HepG2 (cell line): ENCODE measurements around the gene ADI1. TPM values are rescaled to one million over a fixed set of nuclear protein-coding genes. Genes with fewer than 3 reads are reported as not detected.
"Not testable (repeated sequence)": the region's sequence is repeated elsewhere in the genome, so short reads cannot be mapped to it uniquely, and the experiment has no call there.

Source experiments
- ATAC-seq: fragments of 200-7000 bp; cut with Tn5 transposase; 3 replicates; pipeline ENCODE4 v1.9.1; 2020; ENCODE audit warnings: mild to moderate bottlenecking, moderate library complexity
- BruUV-seq: library from RNA; stranded (reverse); fragments of 400-500 nt; replicated peaks from 2 replicates; lab custom pipeline; 2021; lab: Mats Ljungman, UMichigan
- CTCF ChIA-PET: fragments of 300-600 bp; formaldehyde crosslinking; extraction: SDS; loops from one replicate; lab custom pipeline; 2021; ENCODE audit warnings: low total read pairs, inconsistent platforms, low intra/inter-chr PET ratio; lab: Yijun Ruan, JAX
- POLR2A ChIA-PET: fragments of 350-600 bp; sonication (Branson Sonifier 250); formaldehyde crosslinking; loops from one replicate; lab custom pipeline; 2020; ENCODE audit warnings: antibody characterized with exemption, inconsistent platforms; lab: Yijun Ruan, JAX
- DNase-seq: peaks from one replicate; pipeline ENCODE4 v3.0.0-alpha.2; 2015; ENCODE audit warnings: low spot score
- FAIRE-seq: peaks from 3 replicates; lab custom pipeline; 2011; peaks lifted over from hg19 to GRCh38; lab: Jason Lieb, UNC
- H2AFZ ChIP-seq: one replicate; pipeline ENCODE4 v1.6.1; 2011; ENCODE audit warnings: low read length, inconsistent platforms
- H3K27ac ChIP-seq: fragments of 300-600 bp; 3 replicates; pipeline ENCODE4 v1.8.0; 2011; ENCODE audit warnings: mixed run types, mild to moderate bottlenecking, mixed read lengths, low read length, inconsistent platforms; ENCODE audit not compliant: insufficient read depth; ENCODE audit errors: extremely low read length
- H3K27me3 ChIP-seq, 2 experiments: fragments of 200-600 bp in 1 of 2; 2 replicates in 1 of 2; 3 replicates in 1 of 2; pipeline versions ENCODE4 v1.6.0 to v1.8.0; 2011; ENCODE audit warnings: low read length in 2 of 2, mild to moderate bottlenecking in 2 of 2, moderate library complexity in 2 of 2, inconsistent platforms in 1 of 2; ENCODE audit not compliant: insufficient read depth in 2 of 2, control insufficient read depth in 1 of 2
- H3K36me3 ChIP-seq, 2 experiments: fragments of 200-600 bp in 1 of 2; replicated peaks in 1 of 2; 2 replicates in 1 of 2; 3 replicates in 1 of 2; pipeline versions ENCODE4 v1.5.1 to v1.8.0; 2011; ENCODE audit warnings: low read length in 2 of 2, inconsistent platforms in 1 of 2; ENCODE audit not compliant: insufficient read depth in 2 of 2, control insufficient read depth in 1 of 2
- H3K4me1 ChIP-seq: 2 replicates; pipeline ENCODE4 v1.5.1; 2012; ENCODE audit warnings: low read length, inconsistent platforms; ENCODE audit not compliant: insufficient read depth
- H3K4me2 ChIP-seq: 2 replicates; pipeline ENCODE4 v1.6.0; 2011; ENCODE audit warnings: low read depth, low read length, inconsistent platforms
- H3K4me3 ChIP-seq, 3 experiments: fragments of 200-600 bp in 1 of 3; sonication (generic), shearing (Covaris generic) in 1 of 3; replicated peaks in 1 of 3; 2 replicates each; pipeline ENCODE4 v1.5.1; 2011 to 2016; ENCODE audit warnings: low read length in 3 of 3, inconsistent platforms in 2 of 3, low read depth in 2 of 3, mild to moderate bottlenecking in 2 of 3, control low read depth in 1 of 3, mixed read lengths in 1 of 3; ENCODE audit not compliant: insufficient read depth in 1 of 3
- H3K79me2 ChIP-seq: one replicate; pipeline ENCODE4 v1.6.1; 2011; ENCODE audit warnings: low read length, inconsistent platforms; ENCODE audit not compliant: insufficient read depth
- H3K9ac ChIP-seq: 2 replicates; pipeline ENCODE4 v1.6.0; 2011; ENCODE audit warnings: mild to moderate bottlenecking, low read depth, low read length, inconsistent platforms; ENCODE audit not compliant: insufficient read depth
- H3K9me3 ChIP-seq: 2 replicates; pipeline ENCODE4 v1.5.1; 2012; ENCODE audit warnings: mild to moderate bottlenecking, low read length
- H4K20me1 ChIP-seq: 2 replicates; pipeline ENCODE4 v1.6.0; 2011; ENCODE audit warnings: inconsistent platforms, mild to moderate bottlenecking, low read length, moderate library complexity; ENCODE audit not compliant: insufficient read depth
- AGO2 ChIP-seq: fragments of 200-400 bp; formaldehyde crosslinking; optimal IDR thresholded peaks from 2 replicates; pipeline ENCODE3; 2017; ENCODE audit warnings: mild to moderate bottlenecking, low read depth, low read length, moderate library complexity
- IKZF4 ChIP-seq: sonication (generic); formaldehyde crosslinking; IDR thresholded peaks from 2 replicates; pipeline ENCODE4 v1.5.1; 2020; ENCODE audit warnings: borderline replicate concordance, mild to moderate bottlenecking, low read depth, missing genetic modification reagents; ENCODE audit errors: not compliant biosample characterization
- KDM1A ChIP-seq: IDR thresholded peaks from 2 replicates; pipeline ENCODE4 v1.6.1; 2016; ENCODE audit warnings: missing compliant biosample characterization
- MXD4 ChIP-seq: IDR thresholded peaks from 2 replicates; pipeline ENCODE4 v1.6.1; 2016; ENCODE audit warnings: mild to moderate bottlenecking, missing biosample characterization, missing genetic modification reagents
- ONECUT2 ChIP-seq: sonication (generic); formaldehyde crosslinking; IDR thresholded peaks from 2 replicates; pipeline ENCODE4 v1.4.0; 2020; ENCODE audit warnings: missing genetic modification reagents
- SETDB1 ChIP-seq: sonication (generic); formaldehyde crosslinking; IDR thresholded peaks from 2 replicates; pipeline ENCODE4 v1.5.1; 2020; ENCODE audit warnings: missing genetic modification reagents, mild to moderate bottlenecking, borderline replicate concordance
- WGBS: methylation state at CpG from one replicate; pipeline ENCODE4 v1.1.6; 2017; ENCODE audit warnings: low lambda C conversion rate; 5-methylcytosine and 5-hydroxymethylcytosine counted together
- in situ Hi-C: cut with HindIII; loops from 2 replicates; pipeline ENCODE4 v1.10.0; 2017; ENCODE audit warnings: low pct_unique_long_range_greater_than_20kb; ENCODE audit not compliant: extremely low pct_ligation_motif_present
- intact Hi-C: fragments of 100-400 bp; cut with micrococcal nuclease; formaldehyde crosslinking; loops from one replicate; pipeline ENCODE4 v1.10.0; 2022; ENCODE audit not compliant: unreplicated experiment
- polyA plus RNA-seq, 8 experiments: library from polyadenylated mRNA; depleted of rRNA in 3 of 8; stranded (reverse) in 7 of 8; unstranded in 1 of 8; fragments of >200 nt; fragmentation: Illumina TruSeq in 4 of 8; extraction: Trizol in 4 of 8; gene quantifications; 2 replicates each; pipeline versions ENCODE4 v1.2.1 to v1.2.3, GENCODE V29; 2011 to 2016; ENCODE audit warnings: low read depth in 4 of 8, missing spikeins in 1 of 8, mixed read lengths in 1 of 8; ENCODE audit not compliant: insufficient read depth in 1 of 8
- total RNA-seq, 5 experiments: library from RNA; depleted of rRNA; stranded (reverse); fragments of >200 nt; fragmentation: Illumina TruSeq; extraction: Trizol; gene quantifications; 2 replicates each; pipeline ENCODE4 v1.2.3, GENCODE V29; 2016; ENCODE audit warnings: low read depth in 1 of 5
- TF ChIP-seq, protein P1 (sequence below): sonication (generic); formaldehyde crosslinking; IDR thresholded peaks from 2 replicates; pipeline ENCODE4 v1.8.0; 2022; ENCODE audit warnings: missing genetic modification reagents, mild to moderate bottlenecking, moderate library complexity, borderline replicate concordance
- TF ChIP-seq, protein P2 (sequence below): sonication (generic); formaldehyde crosslinking; IDR thresholded peaks from 2 replicates; pipeline ENCODE4 v1.4.0; 2020; ENCODE audit warnings: missing genetic modification reagents
- TF ChIP-seq, protein P3 (sequence below): IDR thresholded peaks from 2 replicates; pipeline ENCODE4 v1.6.1; 2016; ENCODE audit warnings: control low read depth

ADI1 gene
- total and polyA plus RNA-seq, 2 of the 13 experiments (the other 11 are each of a cell fraction or from before 2014, with no cell fraction given), result 28.7 to 123 TPM

DNA sequence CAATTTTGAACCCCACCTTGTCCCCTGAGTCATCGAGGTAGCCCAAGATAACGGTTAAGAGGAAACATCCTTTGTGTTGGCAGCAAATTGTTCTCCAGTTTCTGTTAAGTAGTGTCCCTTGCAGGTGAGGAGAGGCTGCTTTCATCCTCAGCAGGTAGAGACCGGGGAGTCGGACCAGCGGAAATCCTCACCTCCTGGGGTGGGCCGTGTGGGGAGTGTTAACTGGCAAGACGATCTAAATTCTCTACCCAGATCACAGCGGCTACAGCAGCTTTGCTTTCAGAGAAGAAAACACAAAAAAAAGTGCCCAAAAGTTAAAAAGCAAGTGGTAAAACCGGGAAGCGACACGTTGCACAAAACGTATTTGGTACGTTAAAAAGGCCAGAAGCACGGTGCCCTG lies 63.2 kb downstream of the ADI1 start (continued):
- TF ChIP-seq, protein P1, sequence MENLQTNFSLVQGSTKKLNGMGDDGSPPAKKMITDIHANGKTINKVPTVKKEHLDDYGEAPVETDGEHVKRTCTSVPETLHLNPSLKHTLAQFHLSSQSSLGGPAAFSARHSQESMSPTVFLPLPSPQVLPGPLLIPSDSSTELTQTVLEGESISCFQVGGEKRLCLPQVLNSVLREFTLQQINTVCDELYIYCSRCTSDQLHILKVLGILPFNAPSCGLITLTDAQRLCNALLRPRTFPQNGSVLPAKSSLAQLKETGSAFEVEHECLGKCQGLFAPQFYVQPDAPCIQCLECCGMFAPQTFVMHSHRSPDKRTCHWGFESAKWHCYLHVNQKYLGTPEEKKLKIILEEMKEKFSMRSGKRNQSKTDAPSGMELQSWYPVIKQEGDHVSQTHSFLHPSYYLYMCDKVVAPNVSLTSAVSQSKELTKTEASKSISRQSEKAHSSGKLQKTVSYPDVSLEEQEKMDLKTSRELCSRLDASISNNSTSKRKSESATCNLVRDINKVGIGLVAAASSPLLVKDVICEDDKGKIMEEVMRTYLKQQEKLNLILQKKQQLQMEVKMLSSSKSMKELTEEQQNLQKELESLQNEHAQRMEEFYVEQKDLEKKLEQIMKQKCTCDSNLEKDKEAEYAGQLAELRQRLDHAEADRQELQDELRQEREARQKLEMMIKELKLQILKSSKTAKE, result no peak
- no peak for TF ChIP-seq ONECUT2 (CRISPR knock-in tag)
- TF ChIP-seq MXD4 (CRISPR knock-in tag), result no peak
- TF ChIP-seq, protein P2, sequence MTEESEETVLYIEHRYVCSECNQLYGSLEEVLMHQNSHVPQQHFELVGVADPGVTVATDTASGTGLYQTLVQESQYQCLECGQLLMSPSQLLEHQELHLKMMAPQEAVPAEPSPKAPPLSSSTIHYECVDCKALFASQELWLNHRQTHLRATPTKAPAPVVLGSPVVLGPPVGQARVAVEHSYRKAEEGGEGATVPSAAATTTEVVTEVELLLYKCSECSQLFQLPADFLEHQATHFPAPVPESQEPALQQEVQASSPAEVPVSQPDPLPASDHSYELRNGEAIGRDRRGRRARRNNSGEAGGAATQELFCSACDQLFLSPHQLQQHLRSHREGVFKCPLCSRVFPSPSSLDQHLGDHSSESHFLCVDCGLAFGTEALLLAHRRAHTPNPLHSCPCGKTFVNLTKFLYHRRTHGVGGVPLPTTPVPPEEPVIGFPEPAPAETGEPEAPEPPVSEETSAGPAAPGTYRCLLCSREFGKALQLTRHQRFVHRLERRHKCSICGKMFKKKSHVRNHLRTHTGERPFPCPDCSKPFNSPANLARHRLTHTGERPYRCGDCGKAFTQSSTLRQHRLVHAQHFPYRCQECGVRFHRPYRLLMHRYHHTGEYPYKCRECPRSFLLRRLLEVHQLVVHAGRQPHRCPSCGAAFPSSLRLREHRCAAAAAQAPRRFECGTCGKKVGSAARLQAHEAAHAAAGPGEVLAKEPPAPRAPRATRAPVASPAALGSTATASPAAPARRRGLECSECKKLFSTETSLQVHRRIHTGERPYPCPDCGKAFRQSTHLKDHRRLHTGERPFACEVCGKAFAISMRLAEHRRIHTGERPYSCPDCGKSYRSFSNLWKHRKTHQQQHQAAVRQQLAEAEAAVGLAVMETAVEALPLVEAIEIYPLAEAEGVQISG (CRISPR knock-in tag), result no peak
- TF ChIP-seq SETDB1 (CRISPR knock-in tag), result no peak

- H3K27me3 ChIP-seq, result no peaks in the 10 kb centered on the region
- H3K4me2 ChIP-seq, result no peak overlapping the region
- H3K9ac ChIP-seq, result no peak overlapping the region
- DNase-seq (no peak), FAIRE-seq (no peak), ATAC-seq (no peak)
- no peak overlapping the region for H3K4me3 ChIP-seq
- peaks cover 13% of the 10 kb centered on the region for H3K4me1 ChIP-seq
- no peak overlapping the region for H3K27ac ChIP-seq
- no peak overlapping the region for H2AFZ ChIP-seq
- TF ChIP-seq KDM1A (CRISPR knock-in tag), result no peak
- TF ChIP-seq, protein P3, sequence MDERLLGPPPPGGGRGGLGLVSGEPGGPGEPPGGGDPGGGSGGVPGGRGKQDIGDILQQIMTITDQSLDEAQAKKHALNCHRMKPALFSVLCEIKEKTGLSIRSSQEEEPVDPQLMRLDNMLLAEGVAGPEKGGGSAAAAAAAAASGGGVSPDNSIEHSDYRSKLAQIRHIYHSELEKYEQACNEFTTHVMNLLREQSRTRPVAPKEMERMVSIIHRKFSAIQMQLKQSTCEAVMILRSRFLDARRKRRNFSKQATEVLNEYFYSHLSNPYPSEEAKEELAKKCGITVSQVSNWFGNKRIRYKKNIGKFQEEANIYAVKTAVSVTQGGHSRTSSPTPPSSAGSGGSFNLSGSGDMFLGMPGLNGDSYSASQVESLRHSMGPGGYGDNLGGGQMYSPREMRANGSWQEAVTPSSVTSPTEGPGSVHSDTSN (CRISPR knock-in tag), result no peak
- peak; percentile 60 for TF ChIP-seq AGO2
- no peak for TF ChIP-seq IKZF4 (CRISPR knock-in tag)
- H4K20me1 ChIP-seq, result no peaks in the 10 kb centered on the region
- peaks cover 16 to 45% of the 10 kb centered on the region in 2 experiments for H3K36me3 ChIP-seq
- H3K9me3 ChIP-seq, result no peaks in the 10 kb centered on the region
- no TSS peak for BruUV-seq
- ChIA-PET POLR2A (no interaction called here), CTCF (no interaction called here)
- WGBS, result 98% methylated on average over 21 of the region's 22 CpGs
- intact Hi-C loops, result no loop called here
- H3K79me2 ChIP-seq, result no peaks in the 10 kb centered on the region
- in situ Hi-C loops, result no loop called here
Measured at GRCh38 chr2:3454802-3455201, 64.5 kb downstream of the ADI1 start.

DNA sequence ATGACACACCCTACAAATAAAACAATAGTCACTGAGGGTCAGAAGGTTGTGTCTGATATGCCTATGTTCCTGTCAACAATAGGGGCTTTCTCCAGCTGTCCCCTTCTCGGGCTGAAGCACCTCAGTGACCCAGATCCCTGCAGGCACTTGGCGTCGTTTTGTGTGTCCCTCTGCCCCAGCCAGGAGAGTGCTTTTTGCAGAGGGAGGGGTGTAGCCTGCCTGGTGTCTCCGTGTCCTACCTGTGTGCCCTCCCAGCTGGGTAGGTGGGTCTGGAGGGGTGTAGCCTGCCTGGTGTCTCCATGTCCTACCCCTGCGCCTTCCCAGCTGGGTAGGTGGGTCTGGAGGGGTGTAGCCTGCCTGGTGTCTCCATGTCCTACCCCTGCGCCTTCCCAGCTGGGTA lies 65.3 kb downstream of the ADI1 start:
- ATAC-seq, FAIRE-seq, in situ Hi-C loops, intact Hi-C loops, H3K4me3 ChIP-seq, H3K27me3 ChIP-seq, H3K27ac ChIP-seq, H3K9me3 ChIP-seq, H2AFZ ChIP-seq, POLR2A ChIA-PET, H3K4me2 ChIP-seq, DNase-seq, H3K9ac ChIP-seq, BruUV-seq, H4K20me1 ChIP-seq, CTCF ChIA-PET, H3K79me2 ChIP-seq: not testable (repeated sequence)
- 87% methylated on average over 6 of the region's 6 CpGs for WGBS
- Histone ChIP-seq H3K36me3 (peaks cover 21 to 48% of the 10 kb centered on the region in 2 experiments), H3K4me1 (peaks cover 13% of the 10 kb centered on the region)
